Activated CD4-positive, alpha-beta T cell treated with anti-CD3 and anti-CD28 coated beads, Interleukin-2, Interleukin-4, amounts not matched to agents 100 ng/mL and 50 ng/mL, durations not matched to agents 16 hours and 8 hours (primary cell): Measurements from ENCODE around the gene ACYP2.
"Not testable (repeated sequence)": the region's sequence is repeated elsewhere in the genome, so short reads cannot be mapped to it uniquely, and the experiment has no call there.

Experiments used
- DNase-seq: peaks from one replicate; pipeline ENCODE4 v3.0.0-alpha.2; 2020; ENCODE audit warnings: low spot score

ACYP2 gene

DNA sequence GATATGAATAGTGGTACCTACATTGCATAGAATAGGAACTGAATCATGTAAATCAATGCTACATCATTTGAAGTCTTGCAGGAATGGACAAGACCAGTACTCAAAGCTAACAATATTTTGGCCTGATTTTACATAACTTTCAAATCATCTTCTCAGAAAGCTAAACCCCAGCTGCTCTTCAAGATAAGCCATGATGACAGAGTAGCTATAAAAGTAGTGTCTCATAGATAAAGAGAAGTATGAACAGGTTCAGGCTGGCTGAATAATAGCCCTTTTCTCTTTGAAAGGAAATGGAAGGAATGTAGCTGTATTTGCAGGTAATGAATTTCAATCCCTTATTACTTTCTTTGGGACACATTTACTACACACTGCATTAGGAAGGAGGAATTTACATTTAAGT is 112.4 kb downstream of the ACYP2 start:
- DNase-seq, result no peak

DNA sequence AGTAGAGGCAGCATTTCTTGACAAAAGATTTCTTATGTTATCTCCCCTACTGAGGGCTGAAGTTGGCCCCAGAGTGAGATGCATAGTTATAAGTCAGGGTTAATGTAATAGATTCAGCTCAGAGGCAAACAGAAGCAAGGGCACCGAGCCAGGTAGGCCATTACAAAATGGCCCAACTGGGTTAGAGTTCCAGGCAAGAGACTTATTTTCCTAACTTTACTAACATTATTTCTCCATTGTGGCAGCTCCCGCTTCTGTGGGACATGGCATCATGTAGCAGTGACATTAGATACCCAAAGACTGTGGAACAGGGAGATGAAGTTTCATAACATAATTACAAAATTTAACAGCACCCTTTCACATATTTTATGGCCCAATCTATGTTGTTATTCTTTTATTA is 113.5 kb downstream of the ACYP2 start:
- no peak for DNase-seq

DNA sequence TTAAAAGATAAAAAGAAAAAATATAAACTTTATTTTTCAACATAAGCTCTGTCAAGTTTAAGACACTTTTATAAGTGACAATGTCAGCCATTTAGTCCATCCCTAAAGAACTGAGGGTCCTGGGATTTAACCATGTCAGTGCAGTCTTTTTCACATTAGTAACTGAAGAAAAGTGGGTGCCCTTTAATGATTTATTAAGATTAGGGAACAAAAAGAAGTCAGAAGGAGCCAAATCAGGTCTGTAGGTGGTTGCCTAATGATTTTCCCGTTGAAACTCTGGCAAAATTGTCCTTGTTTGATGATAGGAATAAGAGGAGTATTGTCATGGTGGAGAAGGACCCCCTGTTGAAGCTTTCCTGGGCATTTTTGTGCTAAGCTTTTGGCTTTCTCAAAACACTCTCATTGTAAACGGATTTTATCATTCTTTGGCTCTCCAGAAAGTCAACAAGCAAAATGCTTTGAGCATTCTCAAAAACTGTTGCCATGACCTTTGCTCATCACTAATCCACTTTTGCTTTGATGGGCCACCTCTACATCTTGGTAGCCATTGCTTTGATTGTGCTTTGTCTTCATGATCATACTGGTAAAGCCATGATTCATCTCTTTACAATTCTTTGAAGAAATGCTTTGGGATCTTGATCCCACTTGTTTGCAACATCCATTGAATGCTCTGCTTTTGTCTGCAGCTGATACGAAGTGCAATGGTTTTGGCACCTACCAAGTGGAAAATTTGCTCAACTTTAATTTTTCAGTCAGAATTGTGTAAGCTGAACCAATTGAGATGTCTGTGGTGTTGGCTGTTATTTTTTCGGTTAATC is 118.6 kb downstream of the ACYP2 start:
- no peak for DNase-seq

DNA sequence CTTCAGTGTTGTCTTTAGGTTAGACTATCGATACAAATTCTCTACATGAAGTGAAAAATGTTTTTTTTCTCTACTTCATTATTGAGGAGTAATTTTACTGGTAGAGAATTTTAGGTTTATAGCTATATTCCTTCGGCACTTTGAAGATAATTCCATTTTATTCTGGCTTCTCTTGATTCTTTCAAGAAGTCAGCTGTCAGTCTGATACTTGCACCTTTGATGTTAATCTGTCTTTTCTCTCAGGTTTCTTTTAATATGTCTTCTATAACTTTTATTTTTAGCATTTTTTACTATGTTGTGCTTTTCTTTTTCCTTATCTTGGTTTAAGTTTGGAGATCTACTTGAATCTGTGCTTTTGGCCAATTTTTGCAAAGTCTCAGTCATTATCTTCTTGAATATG is 122.0 kb downstream of the ACYP2 start:
- no peak for DNase-seq

DNA sequence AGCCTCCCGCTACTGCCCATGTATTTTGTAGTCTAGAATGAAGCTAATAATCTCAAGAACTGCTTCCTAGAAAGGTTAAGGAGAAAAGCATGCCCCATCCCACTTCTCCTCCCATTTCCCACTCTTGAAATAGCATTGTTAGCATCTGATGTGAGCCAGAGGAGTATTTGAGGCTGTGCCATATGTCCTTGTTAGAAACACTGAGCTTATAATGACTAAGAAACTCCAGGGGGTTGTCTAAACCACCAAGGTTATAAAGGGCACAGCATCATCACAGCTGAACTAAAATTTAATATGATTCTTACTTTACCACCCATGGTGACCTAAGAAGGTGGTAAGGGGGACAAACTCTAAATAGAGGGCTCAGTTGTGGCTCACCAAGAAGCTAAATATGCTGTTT is 124.0 kb downstream of the ACYP2 start:
- DNase-seq, result no peak

DNA sequence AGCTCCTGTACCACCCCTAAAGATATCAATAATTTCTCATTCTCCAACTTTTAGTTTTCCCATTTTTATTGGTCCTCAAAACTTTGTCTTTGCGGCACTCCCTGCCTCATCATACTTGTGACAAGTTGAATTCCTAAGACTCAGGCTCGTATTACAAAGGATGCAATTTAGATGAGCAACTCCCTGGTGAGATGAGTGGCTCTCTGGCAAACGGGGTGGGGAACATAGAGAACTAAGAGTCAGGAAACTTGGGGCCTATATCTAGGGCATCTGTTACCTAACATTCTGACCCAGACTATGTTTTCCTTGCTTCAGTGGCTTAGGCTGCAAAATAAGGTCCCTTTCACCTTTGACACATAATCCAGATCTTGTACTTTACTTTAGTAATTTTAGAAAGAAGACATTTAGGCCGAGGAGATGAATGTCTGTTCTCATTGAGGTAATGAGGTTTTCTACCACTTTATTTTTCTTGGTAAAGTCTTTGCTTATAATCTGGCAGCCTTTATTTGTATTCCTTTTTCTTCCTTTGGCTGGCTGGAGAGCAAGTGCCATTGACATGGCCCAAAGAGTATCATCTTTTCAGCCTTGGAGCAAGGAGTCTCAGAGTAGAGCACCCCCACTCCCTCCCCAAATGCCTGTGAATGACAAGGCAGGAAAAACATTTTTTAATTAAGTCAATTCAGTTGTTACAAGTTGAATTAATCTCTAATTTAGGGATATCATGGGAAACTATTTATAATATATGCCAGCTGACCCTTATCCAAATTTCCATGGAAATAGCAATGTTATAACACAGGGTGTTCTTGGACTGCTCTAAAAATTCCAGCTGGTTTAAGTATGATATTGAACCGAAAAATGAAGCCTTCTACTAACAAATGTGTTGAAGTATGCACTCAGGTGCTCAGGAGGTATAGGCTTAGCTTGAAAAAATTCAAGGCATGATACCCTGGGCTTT is 125.4 kb downstream of the ACYP2 start:
- no peak for DNase-seq

DNA sequence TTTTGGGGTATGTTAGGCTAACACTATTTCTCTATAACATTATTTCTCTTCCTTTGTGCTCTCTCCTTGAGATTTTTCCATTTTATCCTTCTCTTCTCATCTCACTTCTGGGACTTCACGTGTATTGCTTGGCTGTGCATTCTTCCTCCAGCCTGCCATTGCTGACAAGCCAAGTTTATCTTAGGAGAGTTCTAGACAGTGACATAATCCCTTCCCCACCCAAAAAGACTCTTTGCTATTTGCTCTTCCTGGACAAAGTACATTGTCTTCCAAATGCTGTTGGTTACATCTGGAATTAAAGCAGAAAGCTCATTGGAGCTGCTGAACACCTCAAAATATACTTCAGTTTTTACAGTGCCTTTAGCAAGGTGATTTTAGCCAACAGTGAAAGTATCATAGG is 131.7 kb downstream of the ACYP2 start:
- DNase-seq, result no peak

DNA sequence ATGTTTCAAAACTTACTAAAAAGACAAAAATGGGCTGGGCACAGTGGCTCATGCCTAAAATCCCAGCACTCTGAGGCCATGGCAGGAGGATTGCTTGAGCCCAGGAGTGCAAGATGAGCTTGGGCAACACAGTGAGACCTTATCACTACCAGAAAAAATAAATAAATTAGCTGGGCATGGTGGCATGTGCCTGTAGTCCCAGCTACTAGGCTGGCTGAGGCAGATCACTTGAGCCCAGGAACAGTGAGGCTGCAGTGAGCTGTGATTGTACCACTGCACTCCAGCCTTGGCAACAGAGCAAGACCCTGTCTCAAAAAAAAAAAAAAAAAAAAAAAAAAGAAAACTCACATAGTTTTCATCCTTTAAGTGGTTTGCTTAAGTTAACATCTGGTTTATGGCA is 134.2 kb downstream of the ACYP2 start:
- DNase-seq, result no peak

DNA sequence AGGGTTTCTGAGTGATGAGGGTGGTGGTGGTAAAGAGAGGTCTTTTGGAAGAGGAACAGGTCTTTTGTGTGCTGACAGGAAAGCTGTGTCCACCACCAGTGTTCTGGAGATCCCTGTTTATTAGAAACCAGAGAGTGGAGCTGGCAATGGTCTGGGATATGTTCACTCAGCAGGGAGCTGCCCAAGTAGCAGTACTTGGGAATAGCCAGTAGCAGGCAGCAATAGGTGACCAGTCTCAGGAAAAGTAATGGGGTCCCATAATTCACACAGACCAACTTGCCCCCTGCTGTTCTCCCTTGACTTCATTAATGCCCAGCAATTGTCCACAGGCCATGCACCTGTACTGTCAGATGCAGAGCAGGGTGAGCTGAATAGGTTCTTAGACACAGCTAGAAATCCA is 138.8 kb downstream of the ACYP2 start:
- no peak for DNase-seq

DNA sequence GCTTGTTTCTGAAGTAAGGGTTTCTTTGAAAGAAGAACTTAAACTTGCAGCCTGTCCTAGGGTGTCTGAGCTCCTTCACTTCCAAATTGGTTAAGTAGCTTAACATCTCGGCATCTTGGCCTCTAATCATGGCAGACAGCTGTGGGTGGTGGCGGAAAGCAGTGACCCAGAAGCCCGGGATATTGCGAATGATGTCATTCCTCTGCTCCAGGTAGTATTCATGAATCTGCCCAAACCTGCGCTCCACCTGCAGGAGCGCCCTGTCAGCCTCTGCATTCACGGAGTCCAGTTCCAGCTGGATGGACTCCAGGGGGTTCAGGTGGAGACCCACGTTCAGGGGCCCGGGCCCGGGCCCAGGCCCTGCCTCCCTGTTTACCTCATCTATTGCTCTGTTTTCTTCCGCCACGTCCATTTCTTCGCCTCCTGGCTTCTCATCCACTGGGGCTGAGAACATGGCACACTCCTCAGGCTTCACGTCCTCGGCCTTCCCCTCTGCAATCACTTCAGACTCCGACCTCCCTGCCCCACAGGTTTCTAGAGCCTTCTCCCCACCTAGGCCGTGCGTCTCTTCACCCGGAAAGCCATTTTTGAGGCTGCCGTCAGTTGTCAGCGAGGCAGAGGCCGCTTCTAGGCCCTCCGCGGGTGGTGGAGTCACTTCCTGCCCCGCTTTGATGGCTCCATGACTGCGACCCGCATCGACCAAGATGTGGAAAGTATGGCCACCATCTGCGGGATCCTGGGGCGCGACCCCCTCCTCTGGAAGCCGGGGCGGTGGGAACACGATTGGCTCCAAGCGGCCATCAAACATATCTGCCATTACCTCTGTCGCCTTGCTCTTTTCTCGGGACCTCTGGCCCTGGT is 140.0 kb downstream of the ACYP2 start:
- DNase-seq, result no peak

DNA sequence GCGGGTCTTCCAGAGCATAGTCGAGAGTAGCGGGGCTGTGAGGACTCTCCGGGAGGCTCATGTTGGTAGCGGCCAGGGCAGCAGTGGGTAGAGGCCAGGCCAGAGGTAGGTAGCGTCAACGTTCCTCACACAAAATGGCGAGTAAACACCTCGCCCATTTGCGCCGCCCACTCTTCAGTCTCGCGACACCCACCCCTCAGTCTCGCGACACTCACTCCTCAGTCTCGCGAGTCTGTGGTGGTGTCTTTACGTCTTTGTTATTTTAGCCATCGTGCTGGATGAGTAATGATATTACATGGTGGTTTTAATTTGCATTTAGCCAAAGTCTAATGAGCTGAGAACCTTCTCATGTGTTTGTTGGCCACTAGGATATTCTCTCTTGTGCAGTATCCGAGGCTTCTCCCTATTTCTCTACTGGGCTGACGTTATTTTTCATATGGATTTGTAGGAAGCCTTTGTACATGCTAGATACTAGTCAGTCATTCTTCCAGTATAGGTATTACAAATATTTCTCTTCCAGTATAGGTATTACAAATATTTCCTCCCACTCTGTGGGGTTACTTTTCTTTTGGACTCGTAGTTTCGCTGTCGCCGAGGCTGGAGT is 140.8 kb downstream of the ACYP2 start, which contains the start of gene TSPYL6:
Gene TSPYL6, minus strand, starts transcription at position 139 of the 604 bp plus-strand sequence. Its CDS starts 78 bp downstream, at position 61.
- DNase-seq, result no peak

DNA sequence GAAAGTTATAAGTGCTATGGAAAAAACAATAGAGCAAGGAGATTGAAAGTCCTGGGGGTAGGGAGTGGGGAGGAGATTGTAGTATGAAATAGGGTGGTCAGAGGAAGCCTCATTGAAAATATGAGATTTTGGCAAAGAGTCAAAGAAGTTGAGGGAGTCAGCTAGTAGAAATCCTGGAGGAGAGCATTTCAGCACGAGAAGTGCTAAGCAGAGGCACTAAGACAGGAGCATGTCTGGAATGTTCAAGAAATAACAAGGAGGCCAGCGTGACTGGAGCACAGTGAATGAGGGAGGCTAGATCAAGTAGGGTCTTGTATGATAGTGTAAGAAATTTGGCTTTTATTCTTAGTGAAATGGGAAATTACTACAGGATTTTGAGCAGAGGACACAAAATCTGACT is 142.8 kb downstream of the ACYP2 start:
- no peak for DNase-seq

DNA sequence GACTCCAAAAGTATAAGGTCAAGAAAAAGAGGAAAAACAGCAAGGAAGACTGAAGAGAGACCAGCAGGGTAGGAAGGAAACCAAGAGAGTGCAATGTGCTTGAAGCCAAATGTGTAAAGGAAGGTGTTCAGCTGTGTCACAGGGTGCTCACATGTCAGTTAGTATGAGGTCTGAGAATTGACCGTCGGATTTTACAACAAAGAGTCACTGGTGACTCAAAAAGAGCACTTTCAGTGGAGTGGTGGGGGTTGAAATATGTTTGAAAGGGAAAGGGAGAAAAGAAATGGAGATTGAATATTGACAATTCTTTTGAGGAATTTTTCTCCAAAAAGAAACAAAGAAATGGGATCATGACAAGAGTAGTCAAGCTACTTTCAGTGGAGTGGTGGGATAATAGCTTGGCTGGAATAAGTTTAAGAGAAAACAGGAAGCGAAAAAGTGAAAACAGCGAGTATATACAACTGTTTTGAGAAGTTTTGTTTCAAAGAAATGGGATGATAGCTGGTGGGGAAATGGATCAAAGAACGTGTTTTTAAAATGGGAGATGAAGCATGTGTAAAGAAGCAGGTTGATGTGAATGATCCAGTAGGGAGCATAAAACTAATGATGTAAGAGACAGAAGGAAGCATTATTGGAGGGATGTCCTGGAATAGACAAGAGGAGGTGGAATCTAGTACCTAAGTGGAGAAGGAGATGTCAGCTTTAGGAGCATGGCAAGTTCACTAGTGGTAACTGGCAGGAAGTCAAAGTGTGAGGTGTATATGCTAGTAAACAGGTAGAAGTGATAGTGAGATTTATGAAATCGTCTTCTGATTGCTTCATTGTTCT is 144.2 kb downstream of the ACYP2 start:
- no peak for DNase-seq

DNA sequence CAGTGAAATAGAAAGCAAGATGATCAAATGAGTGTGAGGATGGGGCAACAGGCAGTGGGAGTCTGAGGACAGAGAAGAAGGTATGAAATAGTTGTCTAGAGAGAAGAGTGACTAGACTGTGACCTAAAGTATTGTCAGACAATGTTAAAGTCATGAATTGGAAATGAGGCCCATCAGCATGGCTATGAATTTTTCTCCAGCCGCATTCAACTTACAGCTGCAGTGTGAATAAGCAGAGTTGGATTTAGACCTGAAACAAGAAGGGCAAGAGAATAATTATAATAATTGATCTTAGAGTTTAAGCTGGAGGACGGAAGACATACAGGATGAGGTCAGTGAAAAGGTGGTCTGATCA is 144.8 kb downstream of the ACYP2 start:
- no peak for DNase-seq

DNA sequence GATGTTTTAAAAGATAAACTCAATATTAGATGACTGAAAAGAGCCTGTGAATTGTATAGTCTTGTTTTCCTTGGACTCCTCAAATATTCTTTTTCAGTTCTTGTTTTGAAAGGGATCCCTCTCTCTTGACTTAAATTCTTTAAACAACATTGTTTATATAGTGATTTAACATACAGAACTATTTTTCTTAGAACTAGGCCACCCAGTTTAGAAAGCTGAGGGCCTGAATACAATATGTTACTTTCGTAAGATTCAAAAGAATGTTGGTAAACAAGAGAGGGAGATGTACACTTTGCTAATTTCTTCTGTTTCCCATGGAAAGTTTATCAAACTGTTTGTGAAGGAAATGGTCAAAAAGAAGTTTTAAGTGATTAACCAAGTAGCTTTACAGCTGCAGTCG is 146.1 kb downstream of the ACYP2 start:
- DNase-seq, result no peak

DNA sequence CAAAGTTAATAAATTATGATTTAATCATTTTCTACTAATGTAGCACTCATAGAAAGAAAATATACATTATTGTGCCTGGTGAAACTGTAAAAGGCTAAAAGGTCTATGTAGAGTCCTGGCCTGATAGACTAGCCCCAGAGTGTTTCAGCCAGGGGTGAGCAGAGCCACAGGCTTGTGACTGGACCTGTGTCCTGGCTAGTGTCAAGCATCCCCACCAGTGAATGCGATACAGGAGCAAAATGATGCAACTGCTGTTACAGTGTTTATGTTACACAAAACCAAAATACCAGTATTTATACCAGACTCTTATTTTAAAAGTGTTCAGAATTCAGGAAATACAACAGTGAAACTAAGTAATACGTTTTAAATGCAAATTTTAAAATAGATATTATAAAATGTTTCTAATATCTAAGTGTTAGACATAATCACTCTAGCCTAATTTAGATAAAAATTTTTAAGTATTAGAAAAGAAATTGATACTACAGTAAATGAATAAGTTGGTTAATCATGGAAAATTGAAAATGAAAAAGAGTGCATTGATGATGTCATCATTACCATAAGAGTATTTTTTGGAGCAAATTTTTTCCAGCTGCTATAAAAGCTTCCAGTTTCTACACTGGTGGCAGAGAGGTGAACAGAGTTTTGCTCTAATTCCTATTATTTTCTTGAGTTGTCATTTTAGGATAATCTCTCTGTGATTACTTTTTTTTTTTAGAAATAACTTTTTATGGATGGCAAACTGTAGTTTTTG is 146.8 kb downstream of the ACYP2 start:
- no peak for DNase-seq

DNA sequence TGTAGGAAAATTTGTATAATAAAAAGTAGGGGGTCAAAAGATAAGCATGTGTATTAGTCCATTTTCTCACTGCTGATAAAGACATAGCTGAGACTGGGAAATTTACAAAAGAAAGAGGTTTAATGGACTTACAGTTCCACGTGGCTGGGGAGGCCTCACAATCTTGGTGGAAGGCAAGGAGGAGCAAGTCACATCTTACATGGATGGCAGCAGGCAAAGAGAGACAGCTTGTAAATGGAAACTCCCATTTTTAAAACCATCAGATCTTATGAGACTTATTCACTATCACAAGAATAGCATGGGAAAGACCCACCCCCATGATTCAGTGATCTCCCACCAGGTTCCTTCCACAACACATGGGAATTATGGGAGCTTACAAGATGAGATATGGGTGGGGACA is 149.7 kb downstream of the ACYP2 start:
- not testable (repeated sequence) for DNase-seq

DNA sequence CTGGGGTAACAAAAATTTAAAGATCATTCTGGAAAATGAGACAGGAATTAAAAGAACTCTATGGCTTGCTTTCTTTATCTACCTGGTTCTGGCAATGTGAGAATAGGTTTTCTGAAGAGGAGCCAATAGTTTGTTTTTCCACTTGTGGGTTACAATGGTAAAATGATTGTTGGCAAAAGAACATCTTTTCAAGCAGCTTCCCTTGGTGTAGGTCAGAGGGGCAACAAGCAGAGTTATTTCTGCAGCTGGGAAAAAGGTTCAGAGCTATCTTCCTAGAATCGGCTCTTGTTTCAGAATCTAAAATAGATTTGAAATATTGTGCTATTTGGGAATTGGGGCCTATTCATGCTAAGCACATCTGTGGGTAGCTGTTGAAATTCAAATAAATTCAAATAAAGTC is 152.2 kb downstream of the ACYP2 start:
- no peak for DNase-seq

DNA sequence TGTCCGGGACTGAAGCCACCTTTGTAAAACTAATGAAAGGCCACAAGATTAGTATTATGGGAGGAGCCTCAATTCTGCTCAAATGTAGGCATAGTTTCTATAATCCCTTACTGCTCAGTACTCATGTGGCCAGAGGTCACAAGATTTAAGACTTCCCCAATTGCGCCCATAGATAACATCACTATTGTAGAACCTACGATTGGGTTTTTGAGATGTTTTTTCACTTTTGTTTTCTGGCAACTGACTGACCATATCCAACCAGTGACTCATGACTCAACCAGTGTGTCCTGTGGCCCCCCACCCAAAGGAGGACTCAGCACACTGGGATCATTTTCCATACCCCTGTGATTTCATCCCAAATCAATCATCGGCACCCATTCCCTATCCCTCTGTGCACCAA is 155.8 kb downstream of the ACYP2 start:
- DNase-seq, result no peak
